ENCODE results near the gene TBC1D12.

GRCh38 chr10:94450782-94451181 is 48.4 kb downstream of the TBC1D12 start:
- TF ChIP-seq CTCF (IDR thresholded peaks at IDR 0.05; ENCODE audit: low read length): no peak
- no peak for TF ChIP-seq EZH2 (IDR thresholded peaks at IDR 0.05; ENCODE audit: borderline replicate concordance, low read length)
